GM18867 (cell line): Measurements from ENCODE around the gene XPOT.
"Not testable (repeated sequence)": the region's sequence is repeated elsewhere in the genome, so short reads cannot be mapped to it uniquely, and the experiment has no call there.

Experiments
- ATAC-seq: cut with Tn5 transposase; IDR thresholded peaks from one replicate; pipeline ENCODE4 v1.9.1; 2021; ENCODE audit warnings: mild to moderate bottlenecking, moderate library complexity; ENCODE audit not compliant: unreplicated experiment

Gene XPOT, protein sequence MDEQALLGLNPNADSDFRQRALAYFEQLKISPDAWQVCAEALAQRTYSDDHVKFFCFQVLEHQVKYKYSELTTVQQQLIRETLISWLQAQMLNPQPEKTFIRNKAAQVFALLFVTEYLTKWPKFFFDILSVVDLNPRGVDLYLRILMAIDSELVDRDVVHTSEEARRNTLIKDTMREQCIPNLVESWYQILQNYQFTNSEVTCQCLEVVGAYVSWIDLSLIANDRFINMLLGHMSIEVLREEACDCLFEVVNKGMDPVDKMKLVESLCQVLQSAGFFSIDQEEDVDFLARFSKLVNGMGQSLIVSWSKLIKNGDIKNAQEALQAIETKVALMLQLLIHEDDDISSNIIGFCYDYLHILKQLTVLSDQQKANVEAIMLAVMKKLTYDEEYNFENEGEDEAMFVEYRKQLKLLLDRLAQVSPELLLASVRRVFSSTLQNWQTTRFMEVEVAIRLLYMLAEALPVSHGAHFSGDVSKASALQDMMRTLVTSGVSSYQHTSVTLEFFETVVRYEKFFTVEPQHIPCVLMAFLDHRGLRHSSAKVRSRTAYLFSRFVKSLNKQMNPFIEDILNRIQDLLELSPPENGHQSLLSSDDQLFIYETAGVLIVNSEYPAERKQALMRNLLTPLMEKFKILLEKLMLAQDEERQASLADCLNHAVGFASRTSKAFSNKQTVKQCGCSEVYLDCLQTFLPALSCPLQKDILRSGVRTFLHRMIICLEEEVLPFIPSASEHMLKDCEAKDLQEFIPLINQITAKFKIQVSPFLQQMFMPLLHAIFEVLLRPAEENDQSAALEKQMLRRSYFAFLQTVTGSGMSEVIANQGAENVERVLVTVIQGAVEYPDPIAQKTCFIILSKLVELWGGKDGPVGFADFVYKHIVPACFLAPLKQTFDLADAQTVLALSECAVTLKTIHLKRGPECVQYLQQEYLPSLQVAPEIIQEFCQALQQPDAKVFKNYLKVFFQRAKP

DNA sequence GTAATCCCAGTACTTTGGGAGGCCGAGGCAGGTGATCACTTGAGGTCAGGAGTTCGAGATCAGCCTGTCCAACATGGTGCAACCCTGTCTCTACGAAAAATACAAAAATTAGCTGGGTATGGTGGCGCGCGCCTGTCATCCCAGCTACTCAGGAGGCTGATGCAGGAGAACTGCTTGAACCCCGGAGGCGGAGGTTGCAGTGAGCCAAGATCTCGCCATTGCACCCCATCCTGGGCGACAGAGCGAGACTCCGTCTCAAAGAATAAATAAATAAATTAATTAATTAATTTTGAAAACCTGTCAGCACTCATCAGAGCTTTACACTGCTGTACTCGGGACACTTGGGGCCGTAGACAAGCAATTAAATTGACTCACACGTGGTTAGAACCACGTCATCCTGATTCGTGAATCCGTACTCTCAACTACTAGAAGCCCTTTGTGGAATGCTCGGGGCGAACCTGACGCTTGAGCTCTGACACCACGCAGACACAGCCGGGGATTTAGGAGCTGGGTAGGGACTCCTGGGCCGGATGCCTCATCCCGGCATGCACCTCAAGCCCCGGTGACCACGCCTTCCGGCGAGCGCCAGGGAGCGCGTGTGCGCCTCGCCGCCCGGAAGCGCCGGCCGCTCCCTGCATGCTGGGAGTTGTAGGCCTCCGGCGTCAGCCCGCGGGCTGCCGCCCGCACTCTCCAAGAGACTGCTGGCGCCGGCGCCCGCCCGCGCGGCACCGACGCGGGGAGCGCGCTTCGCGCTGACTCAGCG lies at the start of gene XPOT:
Gene XPOT (plus strand): TSS at position 686 of the 763 bp plus-strand sequence. CDS start 5,644 bp downstream, outside the sequence.
- ATAC-seq = peak; percentile 97

DNA sequence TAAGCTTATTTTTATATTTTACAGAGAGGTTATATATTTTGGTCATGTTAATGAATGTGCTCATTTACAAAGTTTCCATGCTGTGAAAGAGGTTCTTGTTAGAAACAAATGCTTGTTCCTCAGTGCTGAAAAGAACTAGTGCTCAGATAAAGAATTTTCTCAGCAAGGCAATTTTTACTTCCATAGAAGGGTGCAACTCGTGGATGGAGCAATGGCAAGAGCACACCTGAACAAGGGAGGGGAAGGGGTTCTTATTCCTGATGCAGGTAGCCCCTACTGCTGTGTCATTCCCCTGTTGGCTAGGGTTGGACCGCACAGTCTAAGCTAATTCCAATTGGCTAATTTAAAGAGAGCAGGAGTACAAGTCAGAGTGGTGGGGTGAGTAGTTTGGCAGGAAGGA lies 48.0 kb upstream of the XPOT start:
- ATAC-seq = not testable (repeated sequence)

DNA sequence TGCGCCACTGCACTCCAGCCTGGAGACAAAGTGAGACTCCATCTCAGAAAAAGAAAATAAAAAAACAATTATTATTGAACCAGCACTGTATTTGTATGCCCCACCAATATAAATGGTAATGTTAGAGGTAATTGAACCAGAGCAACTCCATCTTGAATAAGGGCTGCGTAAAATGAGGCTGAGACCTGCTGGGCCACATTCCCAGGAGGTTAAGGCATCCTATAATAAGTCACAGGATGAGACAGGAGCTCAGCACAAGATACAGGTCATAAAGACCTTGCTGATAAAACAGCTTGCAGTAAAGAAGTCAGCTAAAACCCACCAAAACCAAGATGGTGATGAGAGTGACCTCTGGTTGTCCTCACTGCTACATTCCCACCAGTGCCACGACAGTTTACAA lies 43.0 kb upstream of the XPOT start:
- not testable (repeated sequence) for ATAC-seq

DNA sequence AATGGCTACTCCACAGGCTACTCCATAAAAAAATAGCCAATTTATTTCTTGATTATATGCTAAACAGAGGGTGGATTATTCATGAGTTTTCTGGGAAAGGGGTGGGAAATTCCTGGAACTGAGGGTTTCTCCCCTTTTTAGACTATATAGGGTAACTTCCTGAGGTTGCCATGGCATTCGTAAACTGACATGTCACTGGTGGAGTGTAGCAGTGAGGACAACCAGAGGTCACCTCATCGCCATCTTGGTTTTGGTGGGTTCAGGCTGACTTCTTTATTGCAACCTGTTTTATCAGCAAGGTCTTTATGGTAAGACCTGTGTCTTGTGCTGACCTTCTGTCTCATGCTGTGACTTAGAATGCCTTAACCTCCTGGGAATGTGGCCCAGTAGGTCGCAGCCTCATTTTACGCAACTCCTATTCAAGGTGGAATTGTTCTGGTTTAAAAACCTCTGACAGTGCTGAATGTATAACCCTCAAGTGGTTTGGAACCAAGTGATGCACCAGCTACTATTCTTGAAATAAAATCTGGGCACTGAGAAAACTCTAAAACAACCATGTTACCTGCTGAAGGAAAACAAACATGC lies 41.4 kb upstream of the XPOT start:
- ATAC-seq = no peak

DNA sequence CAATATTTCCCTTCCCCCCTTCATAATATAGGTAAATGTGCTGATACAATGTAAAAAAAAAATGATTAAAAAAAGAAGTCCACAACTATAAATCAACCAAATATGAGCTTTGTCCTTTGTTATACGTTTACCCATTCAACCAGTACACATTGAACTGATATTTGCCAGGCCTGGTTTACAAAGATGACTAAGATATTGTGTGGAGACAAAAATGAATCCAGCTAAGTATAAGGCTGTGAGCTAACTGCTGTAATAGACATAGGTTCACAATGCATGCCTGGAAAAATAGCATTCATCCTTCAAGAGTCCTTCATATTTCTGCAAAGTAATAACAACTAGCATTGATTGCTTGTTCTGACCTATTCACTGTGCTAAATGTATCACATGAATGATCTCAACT lies 20.5 kb upstream of the XPOT start:
- ATAC-seq = no peak

DNA sequence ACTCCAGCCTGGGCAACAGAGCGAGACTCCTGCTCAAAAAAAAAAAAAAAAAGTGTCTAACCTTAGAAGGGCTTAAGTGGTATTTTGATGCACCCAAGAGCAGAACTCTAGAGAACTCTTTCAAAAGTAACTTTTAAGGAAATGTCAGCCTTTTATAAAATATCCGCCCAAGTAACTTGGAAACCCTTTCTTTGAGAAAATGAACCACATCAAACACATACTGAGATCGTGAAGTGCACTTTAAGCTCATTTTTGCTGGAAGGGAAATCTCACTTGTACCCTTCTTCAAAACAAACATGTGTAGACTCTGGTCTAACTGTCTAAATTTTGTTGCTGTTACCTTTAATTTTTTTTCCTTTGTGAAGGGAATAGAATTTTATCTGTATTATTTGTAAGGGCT lies 19.2 kb upstream of the XPOT start:
- ATAC-seq = no peak

DNA sequence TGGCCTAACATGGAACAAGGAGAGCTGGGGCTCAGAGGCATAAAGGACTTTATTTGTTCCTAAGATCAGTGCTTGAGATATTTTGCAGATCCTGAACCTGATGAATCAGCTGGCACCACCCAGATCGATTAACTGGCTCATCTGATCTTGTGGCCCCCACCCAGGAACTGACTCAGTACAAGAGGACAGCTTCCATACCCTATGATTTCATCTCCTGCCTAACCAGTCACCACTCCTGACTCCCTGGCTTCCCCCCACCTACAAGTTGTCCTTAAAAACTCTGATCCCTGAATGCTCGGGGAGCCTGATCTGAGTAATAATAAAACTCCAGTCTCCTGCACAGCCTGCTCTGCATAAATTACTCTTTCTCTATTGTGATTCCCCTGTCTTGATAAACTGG lies 18.7 kb upstream of the XPOT start:
- no peak for ATAC-seq

DNA sequence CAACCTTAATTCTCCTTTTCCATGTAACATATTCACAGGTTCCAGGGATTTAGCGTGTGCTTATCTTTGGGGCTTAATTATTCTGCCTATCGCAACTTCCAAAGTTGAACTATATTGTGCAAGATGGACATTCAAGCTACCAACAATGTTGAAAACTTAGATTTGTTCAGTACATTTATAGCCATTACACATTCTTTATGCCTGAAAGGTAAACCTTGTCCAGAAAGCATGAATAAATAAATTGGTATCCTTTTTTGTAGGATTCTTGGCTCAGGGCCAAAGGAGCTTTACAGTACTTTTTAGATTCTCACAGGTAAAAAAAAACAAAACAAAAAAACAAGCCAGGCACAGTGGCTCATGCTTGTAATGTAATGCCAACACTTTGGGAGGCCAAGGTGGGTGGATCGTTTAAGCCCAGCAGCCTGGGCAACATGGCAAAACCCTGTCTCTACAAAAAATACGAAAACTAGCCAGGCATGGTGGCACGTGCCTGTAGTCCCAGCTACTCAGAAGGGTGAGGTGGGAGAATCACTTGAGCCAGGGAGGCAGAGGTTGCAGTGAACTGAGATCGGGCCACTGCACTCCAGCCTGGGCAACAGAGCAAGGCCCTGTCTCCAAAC lies 16.9 kb upstream of the XPOT start:
- no peak for ATAC-seq

DNA sequence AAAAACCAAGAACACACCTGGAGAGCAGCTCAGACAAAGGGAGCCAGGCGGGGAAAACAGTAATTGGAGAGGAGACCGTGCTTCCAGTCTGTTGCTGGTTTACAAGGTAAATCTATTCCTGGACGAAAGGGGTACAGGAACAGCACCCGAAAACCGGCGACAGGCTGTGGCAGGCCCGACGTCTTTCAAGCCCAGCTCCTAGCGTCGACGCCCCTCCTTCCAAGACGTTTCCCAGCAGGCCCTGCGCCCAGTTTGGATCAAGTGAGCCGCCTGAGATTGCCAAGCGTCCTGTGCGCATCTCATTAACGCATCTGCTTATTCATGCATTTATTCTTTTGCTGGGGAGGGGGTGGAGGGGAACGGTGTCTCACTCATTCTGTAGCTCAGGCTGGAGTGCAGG lies 15.0 kb upstream of the XPOT start:
- no peak for ATAC-seq

DNA sequence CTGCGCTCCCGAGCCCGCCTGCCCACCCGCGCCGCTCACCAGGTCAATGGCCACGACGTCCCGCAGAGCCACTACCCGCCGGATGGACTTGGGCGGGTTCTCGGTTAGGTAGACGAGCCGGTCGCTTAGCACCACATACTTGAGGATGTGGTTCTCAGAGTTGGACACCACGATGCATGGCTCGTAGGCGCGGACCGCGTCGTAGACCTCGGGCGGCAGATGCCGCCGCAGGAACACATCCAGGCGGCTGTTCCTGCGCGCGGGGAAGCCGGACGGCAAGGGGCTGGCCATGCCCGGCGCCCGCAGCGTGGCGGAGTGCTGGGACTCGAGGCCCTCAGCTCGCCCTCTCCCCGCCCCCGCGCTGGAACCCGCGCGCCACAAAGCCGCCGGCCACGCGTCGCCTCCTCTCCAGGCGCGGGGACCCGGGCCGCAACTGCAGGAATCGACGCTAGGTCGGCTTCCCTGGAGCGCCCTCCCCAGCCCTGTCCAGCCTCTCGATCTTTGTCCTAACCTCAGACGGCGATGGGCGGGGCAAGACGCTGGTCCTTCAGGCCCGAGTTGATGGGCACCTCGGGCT lies 13.8 kb upstream of the XPOT start, which contains the start of gene C12orf56:
Gene C12orf56 (minus strand): TSS at position 484 of the 577 bp plus-strand sequence. CDS start 193 bp downstream, at position 291.
- ATAC-seq = no peak

DNA sequence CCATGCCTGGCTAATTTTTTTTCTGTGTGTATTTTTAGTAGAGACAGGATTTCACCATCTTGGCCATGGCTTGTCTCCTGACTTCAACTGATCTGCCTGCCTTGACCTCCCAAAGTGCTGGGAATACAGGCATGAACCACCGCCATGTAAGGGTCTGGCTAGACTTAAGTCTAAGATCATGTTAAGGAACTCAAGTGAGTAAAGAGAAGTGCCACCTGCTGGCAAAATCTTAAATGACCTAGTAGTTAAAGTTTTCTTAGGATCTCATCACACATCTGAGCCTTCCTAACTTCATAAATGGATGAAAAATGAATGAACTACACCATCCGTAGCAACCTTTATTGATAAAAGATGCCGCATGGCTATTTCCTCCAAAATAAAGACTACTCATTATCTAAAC lies 12.0 kb upstream of the XPOT start:
- peak; percentile 79 for ATAC-seq

DNA sequence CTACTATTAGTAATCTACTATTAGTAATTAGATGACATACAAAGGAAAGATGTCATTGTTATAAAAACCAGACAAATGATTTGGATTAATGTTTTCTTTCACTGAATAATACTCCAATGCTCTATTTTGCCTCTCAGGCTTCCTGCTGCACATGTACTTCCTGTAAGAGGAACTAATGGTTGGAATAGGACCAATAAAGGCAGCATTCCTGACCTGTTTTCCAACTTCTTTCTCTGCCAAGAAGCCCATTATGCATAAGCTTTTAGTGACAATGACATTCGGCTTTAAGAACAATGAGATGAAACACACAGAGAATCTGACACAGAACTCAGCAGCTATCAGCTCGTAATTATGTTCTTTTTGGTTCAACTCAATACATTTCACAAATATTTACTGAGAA lies 8.5 kb upstream of the XPOT start:
- ATAC-seq = no peak

DNA sequence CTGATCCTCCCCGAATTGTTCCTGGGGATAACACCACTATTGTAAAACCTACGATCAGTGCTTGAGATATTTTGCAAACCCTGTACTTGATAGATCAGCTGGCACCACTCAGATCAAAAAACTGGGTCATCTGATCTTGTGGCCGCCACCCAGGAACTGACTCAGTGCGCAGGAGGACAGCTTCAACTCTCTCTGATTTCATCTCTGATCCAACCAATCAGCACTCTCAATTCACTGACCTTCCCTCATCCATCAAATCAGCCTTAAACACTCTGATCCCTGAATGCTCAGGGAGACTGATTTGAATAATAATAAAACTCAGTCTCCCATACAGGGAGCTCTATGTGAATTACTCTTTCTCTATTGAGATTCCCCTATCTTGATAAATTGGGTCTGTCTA lies 4.2 kb upstream of the XPOT start:
- no peak for ATAC-seq

DNA sequence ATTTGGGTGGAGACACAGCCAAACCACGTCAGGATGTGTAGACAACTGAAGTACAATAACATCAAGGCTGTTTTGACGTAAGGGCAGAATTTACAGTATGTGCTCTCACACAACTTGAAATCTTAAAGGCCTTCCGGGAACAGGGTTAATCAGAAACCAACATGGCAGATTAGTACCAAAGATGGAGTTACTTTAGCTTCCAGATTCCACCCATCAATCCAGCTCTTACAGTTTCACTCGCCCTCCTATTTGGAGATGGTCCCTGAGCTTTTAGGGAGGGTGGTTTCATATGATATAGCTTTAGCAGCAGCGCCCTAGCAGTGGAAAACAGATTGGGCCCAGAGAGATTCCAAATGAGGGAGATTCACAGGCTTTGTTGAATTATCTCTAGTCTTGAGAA lies 2.0 kb upstream of the XPOT start:
- ATAC-seq = no peak

DNA sequence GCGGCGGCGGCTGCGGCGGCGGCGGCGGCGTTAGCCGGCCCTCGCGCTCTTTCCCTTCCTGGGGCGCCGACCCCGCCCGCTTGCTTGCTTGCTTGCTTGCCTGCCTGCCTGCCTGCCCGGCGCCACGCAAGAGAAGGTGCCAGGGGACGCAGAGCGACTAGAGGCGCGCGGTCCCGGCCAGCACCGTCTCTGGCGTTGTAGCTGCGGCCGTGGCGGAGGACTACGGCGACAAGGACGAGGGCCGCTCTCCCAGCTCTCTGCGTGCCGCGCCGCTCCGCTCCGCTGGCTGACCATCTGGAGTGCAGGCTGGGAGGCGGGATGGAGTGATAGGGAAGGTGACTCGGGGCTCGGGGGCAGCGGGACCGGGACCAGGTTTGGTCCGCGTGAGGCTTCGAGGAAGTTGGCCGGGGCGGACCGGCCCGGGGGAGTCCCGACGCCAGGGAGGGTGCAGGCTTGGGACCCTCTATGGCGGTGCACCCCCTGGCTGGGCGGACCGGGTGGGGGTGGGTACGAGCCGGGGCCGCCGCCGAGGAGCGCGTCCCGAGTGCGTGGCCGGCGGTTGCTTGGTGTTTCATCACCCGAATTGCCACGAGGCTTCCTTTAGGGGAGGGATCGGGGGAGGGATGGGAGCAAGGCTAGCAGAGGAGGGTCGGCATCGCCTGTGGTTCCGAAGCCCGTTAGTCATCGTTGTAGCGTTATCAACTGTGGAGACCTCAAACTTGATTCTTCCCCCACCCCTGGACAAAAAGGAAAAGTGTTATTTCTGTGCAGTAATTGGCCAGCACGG lies 471 bp downstream of the XPOT start:
- peak; percentile 28 for ATAC-seq

DNA sequence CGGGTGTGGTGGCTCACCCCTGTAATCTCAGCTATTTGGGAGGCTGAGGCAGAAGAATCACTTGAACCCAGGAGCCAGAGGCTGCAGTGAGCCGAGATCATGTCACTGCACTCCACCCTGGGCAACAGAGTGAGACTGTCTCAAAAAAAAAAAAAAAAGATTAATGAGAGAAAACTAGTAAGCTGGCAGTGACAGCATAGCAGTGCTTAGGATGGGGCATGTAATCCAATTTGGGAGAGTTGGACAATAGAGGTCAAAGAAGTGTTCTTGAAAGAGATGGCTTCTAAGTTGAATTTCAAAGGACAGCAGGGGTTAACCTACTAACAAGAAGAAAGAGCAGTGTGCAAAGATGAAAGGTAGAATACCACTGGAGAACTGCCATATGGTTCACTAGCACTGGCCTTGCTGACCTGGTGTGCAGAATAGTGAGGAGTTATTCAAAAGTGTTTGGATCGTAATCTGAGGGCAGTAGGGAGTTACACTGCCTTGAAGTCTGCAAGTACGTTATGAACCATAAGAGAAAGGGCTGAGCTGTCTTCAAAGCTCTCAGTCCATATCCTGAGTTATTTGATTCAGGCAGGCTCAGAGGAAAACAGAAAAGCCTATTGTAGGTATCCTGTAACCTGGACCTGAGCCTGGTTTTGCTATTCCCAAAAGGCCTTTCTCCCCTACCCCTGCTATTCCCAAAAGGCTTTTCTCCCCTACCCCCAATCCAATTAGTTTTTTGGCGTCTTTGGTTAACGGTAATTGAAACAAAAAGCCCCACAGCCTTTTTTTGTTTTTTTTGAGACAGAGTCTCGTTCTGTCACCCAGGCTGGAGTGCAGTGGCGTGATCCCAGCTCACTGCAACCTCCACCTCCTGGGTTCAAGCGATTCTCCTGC lies 3.4 kb downstream of the XPOT start:
- no peak for ATAC-seq

DNA sequence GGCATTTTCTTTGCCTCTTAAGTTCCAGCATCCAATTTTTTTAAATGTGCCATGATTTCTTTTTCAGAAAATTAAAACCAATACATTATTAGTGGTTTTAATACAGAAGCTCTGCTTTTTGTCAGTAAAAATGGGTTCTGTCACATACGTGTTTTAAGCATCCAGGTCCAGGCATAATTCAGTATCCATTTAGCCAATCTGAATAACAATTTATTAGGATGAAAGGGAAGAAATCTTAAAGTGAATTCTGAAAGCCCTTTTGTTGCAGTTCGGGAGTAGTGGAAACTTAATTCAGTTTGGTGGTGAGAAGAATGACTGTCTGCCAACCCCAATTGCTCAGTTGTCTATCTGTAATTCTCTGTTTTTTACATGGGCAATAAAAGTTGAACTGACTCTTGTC lies 7.2 kb downstream of the XPOT start:
- ATAC-seq = no peak

DNA sequence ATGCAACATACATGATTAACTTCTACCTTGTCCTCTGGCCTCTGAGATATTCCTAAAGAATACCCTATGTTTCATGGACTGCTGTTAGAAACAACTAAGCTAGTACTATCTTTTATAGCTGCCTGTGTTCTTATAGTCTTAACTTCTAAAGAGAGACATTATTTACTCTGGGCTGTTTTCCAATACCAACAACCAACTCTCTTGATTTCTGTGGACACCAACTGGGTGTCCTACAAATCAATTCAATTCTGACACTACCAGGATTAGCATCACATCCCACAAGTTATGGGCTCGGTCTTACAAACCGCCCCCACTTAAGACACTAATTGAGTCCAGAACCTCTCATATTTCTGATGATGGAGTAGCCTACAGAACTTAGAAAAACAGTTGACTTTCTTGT lies 8.3 kb downstream of the XPOT start:
- ATAC-seq = no peak
